HG02938 (cell line): ENCODE data around the gene CSF3R.
"Not testable (repeated sequence)": the region's sequence is repeated elsewhere in the genome, so short reads cannot be mapped to it uniquely, and the experiment has no call there.

Experiments used
- ATAC-seq: cut with Tn5 transposase; IDR thresholded peaks from one replicate; pipeline ENCODE4 v1.9.1; 2021; ENCODE audit warnings: mild to moderate bottlenecking, moderate library complexity; ENCODE audit not compliant: unreplicated experiment

Gene CSF3R

DNA sequence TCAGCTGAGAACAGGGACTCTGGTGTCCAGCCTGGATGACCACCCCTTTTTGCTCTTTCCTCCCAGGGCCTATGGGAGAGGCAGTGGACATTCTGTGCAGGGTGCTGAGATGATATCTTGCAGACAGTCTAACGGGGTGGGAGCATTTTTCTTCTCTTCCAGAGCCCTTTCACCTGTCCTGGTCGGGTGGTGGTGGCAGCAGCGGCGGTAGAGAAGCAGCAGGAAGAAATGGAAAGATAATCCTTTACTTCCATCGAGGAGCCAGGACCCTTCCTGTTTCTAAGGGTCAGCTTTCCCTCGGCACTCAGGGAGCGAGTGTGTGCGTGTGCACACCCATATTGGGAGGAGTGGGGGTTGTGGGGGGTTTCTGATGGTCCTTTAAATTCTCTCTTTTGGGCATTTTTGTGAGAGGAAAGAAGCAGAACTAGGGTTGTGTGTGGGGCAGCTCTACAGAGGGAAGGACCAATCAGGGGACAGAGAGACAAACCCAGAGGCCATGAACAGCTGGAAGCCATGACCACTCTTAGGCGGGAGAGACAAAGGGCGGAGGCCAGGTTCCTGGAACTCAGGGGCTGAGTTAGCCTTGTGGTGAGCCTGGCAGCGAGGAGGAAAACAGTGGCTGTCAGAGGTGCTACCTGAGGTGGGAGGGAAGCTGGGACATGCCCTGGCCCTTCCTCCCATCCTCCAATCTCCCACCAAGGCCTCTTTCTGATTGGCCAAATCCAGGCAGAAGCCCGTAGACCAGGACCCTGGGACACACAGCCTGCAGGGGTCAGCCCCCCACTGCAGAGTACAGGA lies 31.2 kb upstream of the CSF3R start:
- ATAC-seq: no peak

DNA sequence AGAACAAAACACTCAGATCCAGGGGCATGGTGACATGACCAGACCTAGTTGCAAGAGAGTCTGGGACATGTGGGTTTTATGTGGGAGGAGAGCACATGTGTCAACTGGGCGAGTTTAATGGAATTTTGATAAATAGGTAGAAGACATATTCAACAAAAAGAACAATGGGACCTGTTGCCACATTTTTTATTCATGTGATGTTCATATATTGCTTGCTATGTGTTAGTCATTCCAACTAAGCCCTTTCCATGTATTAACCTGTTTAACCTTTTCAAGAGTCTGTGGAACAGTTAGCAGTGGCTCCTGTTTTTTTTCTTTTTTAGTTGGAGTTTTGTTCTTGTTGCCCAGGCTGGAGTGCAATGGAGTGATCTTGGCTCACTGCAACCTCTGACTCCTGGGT lies 30.1 kb upstream of the CSF3R start:
- no peak for ATAC-seq

DNA sequence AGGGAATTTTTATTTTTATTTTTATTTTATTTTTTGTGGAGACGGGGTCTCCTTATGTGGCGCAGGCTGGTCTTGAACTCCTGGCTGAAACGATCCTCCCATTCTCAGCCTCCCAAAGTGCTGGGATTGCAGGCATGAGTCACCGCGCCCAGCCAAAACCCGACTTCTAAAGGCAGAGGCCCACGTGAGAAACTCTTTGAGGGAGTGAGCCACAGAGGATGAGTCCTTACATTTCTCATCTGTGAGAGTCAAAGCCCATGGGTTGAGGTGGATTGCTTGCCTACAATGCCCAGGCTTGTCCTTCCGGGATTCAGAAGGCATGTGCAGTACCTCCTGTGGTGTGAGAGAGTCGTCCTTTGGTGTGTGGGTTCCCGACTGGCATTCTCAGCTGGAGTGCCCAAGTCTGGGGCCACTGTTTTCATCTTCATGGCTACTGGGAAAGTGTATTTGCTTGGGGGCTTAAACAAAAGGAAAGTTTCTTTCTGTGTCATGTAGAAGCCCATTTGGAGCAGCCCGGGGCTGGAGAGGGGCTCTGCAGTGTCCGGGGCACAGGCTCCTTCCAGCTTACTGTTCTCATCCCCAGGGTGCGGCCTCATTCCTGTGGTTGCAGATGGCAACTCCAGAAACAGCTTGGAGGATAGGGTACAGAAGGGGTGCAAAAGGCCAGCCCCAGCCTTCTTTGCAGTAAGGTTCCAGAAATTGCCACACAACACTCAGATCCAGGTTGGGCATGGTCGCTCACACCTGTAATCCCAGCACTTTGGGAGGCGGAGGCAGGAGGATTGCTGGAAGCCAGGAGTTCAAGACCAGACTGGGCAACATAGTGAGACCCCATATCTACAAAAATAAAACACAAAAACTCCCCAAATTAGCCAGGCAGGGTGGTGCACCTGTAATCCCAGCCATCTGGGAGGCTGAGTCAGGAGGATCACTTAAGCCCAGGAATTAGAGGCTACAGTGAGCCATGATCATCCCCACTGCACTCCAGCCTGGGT lies 29.4 kb upstream of the CSF3R start:
- ATAC-seq: no peak

DNA sequence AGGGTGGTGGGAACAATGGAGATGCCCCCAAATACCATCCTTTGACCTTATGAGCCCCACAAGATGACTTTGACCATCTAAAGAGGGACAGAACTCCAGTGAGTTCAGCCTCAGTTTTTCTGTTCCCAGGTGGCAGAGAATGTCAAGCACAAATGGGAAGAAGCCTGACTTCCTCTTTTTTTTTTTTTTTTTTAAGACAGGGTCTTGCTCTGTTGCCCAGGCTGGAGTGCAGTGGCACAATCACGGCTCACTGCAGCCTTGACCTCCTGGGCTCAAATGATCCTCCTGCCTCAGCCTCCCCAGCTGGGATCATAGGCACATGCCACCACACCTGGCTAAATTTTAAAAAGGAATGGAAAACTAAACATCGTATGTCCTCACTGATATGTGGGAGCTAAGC lies 28.5 kb upstream of the CSF3R start:
- ATAC-seq: not testable (repeated sequence)

DNA sequence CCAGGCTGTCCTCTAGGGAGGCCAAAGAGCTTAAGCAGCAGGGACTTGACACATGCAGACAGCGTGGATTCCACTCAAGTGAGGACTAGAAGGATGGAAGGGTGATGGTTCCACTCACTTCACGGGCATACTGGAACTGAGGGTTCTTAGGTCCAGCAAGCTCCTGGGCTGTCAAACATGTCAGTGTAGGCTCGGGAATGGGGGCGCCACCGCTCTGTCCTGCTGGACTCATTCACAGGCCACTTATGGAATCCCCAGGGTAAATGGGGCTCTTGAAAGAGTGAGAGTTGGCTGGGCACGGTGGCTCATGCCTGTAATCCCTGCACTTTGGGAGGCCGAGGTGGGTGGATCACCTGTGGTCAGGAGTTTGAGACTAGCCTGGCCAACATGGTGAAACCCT lies 27.7 kb upstream of the CSF3R start:
- no peak for ATAC-seq

DNA sequence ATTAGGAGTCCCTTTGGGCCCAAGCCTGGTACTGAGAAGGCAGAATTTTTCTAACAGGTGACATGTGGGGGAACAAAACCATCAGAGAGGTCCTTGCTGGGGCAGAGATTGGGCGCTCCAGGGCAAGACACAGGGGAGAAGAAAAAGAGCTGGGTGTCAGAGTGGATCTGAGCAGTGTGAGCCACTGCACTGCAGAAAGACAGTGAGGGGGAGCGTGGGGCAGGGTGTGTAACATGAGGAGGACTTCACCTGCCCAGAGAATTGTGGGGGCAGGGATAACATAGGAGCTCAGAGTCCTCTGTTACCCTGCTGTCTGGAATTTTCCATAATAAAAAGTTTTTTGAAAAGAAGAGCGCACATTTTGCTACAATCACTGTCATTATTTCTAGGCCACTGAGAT lies 25.5 kb upstream of the CSF3R start:
- ATAC-seq: no peak

DNA sequence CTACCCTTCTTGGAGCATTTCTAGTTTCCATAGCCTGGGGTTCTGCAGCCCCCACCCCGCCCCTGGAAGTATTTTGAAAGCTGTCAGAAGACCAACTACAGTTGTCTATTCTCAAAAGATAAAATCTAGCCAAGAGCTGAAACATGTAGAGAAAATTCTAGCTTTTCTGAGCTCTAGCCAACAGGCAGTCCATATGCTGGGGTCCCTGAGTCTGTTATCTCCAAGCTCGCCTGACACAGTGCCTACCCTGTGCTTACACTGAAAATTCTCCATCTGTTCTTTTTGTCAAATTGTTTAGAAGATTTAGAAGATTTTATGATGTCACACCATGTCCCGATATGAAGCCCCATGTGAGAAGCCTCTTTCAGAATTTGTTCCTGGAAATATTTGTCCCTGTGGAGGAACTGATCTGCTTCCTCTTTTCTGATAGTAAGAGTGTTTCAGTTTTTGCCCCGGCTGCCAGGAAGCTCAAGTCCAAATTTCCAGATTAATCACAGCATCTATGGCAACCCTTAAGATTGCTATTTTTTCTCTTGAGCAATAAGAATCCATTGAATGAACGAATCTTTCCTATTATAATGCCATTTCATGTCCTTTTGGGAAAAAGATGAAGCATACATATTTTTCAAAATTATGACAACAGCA lies 23.7 kb upstream of the CSF3R start:
- ATAC-seq: no peak

DNA sequence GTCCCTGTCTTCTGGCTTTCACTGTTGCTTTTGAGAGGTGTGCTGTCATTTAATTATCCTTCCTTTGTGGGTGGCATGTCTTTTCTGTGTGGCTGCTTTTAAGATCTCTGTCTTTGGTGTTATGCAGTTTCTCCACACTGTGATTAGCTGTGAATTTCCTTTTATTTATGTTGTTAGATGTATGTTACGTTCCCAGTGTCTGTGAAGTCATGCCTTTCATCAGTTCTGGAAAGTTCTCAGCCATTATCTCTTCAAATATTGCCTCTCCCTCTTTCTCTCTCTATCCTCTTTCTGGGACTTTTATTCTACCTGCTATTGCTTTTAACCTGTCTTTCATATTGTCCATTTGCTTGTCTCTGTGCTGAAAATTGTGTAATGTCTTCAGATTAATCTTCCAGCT lies 21.0 kb upstream of the CSF3R start:
- no peak for ATAC-seq

DNA sequence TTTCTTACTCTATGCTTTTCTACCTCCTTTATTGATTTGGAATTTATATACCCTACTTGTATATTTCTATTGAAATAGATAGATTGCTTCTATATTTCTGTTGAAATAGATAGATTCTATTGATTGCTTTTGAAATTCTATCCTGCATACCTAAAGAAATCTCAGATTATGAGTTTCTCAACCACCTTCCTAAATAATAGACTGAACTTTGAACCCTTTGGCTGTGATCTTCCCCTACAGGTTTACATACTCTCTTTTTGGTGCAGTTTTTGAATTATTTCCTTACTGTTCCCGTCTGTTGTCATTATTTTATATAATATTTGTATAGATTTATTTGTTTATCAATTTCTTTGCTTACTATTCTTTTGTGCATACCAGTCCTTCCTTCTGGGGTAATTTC lies 20.4 kb upstream of the CSF3R start:
- ATAC-seq: no peak

DNA sequence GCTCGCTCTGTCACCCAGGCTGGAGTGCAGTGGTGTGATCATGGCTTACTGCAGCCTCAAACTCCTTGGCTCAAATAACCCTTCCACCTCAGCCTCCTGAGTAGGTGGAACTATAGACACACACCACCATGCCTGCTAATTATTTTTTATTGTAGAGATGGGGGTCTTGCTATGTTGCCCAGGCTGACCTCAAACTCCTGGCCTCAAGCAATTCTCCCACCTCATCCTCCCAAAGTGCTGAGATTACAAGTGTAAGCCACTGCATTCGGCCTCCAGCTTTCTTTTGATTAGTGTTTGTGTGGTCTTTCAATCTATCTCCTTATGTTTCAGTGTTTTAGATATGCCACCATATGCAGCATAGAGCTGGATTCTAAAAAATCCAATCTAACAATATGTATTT lies 19.9 kb upstream of the CSF3R start:
- no peak for ATAC-seq

DNA sequence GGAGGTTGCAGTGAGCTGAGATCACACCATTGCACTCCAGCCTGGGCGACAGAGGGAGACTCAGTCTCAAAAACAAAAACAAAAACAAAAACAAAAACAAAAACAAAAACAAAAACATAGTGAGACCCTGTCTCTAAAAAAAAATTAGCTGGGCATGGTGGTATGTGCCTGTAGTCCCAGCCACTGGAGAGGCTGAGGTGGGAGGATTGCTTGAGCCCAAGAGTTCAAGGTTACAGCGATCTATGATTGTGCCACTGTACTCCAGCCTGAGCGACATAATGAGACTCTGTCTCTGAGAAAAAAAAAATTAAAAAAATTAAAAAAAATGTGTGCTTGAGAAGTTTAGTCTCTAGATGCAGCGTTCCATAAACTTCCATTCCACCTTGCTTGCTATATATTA lies 19.2 kb upstream of the CSF3R start:
- ATAC-seq: not testable (repeated sequence)

DNA sequence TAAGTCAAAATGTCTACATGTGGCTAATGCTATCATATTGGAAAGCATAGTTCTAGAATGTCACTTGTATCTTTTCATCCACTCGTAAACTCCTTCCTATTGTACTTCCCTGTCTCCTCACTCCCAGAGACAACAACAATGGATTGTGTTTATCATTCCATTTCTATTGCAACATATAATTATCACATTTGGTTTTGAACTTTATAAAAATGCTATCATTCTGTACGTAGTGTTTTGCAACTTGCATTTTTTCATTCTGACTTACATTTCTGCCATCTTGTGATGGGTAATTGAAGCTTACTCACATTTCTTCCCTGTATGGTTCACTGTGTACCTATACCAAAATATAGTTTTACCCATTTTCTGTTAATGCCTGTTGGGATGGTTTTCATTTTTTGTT lies 14.5 kb upstream of the CSF3R start:
- no peak for ATAC-seq

DNA sequence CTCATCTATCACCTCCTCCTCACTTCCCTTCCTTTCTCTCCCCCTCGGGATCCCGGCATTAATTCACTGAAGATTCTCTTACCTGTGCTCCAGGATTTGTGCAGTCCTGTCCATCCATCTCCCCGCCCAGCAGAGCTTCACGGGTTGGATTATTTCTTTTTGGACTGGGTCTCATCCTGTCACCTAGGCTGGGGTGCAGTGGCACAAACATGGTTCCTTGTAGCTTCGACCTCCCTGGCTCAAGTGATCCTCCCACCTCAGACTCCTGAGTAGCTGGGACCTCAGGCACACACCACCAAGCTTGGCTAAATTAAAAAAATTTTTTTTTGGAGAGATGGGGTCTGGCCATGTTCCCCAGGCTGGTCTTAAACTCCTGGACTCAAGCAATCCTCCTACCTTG lies 12.3 kb upstream of the CSF3R start:
- ATAC-seq: no peak

DNA sequence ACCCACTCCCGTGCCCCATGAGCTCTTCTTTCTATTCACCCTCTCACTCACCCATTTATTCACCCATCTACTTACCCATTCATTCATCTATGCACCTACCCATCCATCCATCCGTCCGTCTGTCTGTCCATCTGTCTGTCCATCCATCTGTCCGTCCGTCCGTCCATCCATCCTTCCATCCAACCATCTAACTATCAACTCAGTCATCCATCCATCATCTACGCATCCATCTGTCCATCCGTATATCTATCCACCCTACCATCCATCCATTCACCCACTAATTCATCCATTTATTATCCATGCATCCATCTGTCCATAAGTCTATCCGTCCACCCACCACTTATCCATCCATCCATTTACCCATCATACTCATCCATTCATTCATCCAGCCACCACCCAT lies 10.8 kb upstream of the CSF3R start:
- no peak for ATAC-seq

DNA sequence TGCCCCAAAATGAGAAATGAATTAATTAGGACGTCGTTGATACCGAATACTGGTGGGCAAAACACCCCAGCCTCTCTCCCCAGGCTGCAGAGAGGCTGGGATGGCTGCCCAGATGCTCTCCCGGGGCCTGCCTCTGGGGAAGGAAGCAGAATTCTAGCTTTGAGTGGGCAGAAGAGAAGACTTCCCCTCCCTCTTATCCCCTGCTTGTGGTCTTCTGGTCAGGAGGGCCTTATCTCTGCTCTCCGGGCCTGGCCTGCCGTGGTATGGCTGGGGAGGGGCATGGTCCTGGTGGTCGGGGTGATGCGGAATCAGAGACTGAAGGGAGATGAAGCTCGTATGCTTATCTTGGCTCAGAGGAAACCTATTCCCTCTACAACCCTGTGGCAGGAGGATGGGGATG lies 9.8 kb upstream of the CSF3R start:
- no peak for ATAC-seq

DNA sequence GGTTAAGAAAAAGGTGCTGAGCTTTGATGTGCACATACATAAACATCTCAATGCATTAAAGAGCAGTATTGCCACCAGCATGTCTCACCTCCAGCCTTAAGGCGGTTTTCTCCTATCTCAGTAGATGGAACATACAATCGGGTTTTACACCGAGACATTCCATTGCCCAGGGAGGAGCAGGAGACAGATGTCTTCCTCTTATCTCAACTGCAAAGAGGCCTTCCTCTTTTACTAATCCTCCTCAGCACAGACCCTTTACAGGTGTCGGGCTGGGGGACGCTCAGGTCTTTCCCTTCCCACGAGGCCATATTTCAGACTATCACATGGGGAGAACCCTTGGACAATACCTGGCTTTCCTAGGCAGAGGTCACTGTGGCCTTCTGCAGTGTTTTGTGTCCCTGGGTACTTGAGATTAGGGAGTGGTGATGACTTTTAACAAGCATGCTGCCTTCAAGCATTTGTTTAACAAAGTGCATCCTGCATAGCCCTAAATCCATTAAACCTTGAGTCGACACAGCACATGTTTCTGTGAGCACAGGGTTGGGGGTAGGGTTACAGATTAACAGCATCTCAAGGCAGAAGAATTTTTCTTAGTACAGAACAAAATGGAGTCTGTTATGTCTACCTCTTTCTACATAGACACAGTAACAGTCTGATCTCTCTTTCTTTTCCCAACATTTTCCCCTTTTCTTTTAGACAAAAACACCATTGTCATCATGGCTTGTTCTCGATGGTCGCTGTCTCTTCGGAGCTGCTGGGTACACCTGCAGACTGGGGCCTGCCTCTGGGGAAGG lies 6.7 kb upstream of the CSF3R start:
- not testable (repeated sequence) for ATAC-seq

DNA sequence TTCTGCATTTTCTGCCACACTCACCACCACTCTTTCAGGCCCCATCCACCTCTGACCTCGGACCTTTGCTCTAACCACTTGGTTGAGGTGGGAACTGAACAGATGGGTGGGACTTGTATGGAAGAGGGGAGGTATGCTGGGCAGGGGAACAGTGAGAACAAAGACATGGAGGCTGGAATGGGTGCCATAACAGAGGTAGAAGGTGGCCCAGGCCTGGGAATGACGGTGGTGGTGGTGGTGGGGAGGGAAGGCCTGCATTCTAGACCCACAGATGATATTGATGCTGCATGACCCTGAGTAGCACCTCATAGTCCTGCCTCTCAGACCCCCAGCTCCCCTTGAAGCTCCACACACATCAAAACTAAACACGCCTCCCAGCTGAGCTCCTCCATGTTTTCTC lies 5.2 kb upstream of the CSF3R start:
- ATAC-seq: no peak

DNA sequence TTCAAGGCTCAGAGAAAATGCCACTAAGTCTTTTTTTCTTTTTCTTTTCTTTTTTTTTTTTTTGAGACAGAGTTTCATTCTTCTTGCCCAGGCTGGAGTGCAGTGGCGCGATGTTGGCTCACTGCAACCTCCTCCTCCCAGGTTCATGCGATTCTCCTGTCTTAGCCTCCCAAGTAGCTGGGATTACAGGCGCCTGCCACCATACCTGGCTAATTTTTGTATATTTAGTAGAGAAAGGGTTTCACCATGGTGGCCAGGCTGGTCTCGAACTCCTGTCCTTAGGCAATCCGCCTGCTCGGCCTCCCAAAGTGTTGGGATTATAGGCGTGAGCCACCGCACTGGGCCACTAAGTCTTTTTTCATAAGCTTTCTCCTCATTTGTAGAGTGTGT lies 4.6 kb upstream of the CSF3R start:
- ATAC-seq: not testable (repeated sequence)

DNA sequence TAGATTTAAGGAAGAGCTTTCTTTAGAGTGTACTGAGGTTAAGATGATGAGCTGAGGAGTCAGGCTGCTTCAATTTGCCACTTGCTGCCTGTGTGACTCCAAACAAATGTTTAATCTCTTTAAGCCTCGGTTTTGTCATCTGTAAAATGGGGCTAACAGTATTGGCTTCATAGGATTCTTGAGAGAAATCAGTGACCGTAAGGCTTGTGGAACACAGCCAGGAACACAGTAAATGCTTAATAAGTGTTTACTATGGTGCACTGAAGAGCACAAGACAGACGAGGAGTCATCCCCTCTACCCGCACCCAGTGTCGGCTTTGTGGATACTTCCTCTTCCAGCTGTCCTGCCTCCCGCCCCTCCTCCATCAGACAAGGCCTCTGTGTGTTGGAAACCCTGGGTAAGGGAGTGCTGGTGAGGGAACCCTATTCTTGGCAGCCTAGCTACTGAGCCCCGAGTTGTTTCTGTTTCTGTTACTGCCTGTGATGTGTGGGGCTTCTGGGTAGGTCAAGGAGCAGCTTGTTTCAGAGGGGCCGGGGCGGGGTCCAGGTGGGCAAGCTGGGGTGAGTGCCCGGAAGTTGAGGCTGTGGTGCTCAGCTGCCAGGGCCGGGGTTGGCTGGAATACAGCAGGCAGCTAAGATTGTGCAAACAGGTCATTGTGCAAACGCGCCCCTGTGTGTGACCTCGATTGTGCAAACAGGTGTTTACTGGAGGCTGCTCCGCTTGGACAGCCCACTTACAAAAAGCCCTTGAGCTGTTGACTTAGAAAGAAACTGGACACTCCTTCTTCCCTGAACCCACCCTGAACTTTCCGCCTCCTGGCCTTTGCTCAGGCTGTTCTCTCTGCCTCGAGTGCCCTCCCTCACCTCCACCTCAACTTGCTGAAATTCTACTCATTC lies 4.0 kb upstream of the CSF3R start:
- no peak for ATAC-seq

DNA sequence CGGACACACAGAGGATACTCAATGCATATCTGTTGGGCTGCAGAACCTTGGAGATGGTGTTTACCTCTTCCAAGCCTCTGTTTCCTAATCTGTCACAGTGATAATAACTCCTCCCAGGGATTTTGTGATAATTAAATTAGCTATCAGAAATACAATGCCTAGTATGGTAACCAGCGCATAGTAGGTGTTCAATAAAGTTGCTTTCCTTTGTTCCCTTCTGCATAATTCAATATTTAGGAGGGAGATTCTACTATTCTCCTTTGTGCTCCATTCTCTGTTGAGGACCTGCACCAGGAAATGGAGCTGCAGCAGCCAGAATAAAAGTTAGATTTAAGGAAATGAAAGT lies 3.4 kb upstream of the CSF3R start:
- no peak for ATAC-seq
